Testis (tissue), 2 donors: ENCODE data around the gene CEP131.

Experiments used
- POLR2A ChIP-seq: fragments of 450-650 bp; IDR thresholded peaks from one replicate; pipeline ENCODE4 v1.6.1; 2017; ENCODE audit warnings: antibody characterized with exemption, mild to moderate bottlenecking, moderate library complexity
- TF ChIP-seq, protein P1 (sequence below), 3 experiments: fragments of 450-650 bp in 2 of 3; fragments of 200-600 bp in 1 of 3; sonication (generic) in 1 of 3; IDR thresholded peaks; one replicate each; pipeline ENCODE4 v1.5.1; 2016 to 2019; ENCODE audit warnings: antibody characterized with exemption in 3 of 3, mild to moderate bottlenecking in 2 of 3, moderate library complexity in 1 of 3

DNA sequence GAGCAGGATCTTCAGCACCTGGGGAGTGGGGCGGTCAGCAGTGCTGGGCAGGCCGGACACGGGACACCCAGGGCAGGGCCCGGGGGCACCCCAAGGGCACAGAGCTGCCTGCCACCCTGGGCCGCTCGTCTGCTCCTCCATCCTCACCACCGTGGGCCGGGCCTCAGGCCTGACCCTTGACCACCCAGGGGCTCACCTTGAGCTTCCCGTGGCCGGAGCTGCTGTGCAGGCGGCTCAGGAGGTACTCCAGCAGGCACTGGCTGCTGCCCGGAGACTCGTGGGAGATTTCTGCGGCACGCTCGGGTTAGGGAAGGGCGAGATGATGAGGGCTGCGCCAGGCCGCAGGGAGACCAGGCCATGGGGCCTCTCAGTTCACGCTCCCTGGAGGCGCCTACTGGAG is 14.0 kb upstream of the CEP131 start:
- no peak for TF ChIP-seq POLR2A
- TF ChIP-seq, protein P1, sequence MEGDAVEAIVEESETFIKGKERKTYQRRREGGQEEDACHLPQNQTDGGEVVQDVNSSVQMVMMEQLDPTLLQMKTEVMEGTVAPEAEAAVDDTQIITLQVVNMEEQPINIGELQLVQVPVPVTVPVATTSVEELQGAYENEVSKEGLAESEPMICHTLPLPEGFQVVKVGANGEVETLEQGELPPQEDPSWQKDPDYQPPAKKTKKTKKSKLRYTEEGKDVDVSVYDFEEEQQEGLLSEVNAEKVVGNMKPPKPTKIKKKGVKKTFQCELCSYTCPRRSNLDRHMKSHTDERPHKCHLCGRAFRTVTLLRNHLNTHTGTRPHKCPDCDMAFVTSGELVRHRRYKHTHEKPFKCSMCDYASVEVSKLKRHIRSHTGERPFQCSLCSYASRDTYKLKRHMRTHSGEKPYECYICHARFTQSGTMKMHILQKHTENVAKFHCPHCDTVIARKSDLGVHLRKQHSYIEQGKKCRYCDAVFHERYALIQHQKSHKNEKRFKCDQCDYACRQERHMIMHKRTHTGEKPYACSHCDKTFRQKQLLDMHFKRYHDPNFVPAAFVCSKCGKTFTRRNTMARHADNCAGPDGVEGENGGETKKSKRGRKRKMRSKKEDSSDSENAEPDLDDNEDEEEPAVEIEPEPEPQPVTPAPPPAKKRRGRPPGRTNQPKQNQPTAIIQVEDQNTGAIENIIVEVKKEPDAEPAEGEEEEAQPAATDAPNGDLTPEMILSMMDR (IDR thresholded peaks at IDR 0.05): no peak
